ENCODE data around the gene ARHGAP42.

Gene ARHGAP42

DNA sequence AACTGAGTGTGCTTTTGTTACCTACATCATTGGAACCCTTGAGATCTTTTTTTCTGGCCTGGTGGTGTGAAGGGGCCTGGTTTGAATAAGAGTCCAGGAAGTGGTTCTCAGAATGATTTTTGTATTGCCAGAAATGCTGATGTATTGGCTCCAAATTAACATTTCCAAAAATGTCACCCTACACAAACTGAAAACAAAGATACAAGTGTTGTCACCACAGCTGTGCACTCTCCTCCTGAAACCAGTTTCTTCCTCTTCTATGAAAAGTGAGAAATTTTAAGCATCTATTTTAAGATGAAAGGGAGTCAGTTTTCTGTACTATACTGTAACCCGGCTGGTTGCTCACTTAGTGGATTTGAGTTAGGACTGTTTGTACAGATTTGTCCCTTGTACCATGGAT, 223.7 kb downstream of the ARHGAP42 start:
- DNase-seq (ENCODE audit: extremely low spot score) = peak; percentile 32
- TF ChIP-seq, protein P1, sequence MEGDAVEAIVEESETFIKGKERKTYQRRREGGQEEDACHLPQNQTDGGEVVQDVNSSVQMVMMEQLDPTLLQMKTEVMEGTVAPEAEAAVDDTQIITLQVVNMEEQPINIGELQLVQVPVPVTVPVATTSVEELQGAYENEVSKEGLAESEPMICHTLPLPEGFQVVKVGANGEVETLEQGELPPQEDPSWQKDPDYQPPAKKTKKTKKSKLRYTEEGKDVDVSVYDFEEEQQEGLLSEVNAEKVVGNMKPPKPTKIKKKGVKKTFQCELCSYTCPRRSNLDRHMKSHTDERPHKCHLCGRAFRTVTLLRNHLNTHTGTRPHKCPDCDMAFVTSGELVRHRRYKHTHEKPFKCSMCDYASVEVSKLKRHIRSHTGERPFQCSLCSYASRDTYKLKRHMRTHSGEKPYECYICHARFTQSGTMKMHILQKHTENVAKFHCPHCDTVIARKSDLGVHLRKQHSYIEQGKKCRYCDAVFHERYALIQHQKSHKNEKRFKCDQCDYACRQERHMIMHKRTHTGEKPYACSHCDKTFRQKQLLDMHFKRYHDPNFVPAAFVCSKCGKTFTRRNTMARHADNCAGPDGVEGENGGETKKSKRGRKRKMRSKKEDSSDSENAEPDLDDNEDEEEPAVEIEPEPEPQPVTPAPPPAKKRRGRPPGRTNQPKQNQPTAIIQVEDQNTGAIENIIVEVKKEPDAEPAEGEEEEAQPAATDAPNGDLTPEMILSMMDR (IDR thresholded peaks at IDR 0.05; ENCODE audit: control extremely low read depth, extremely low read depth, low read depth, missing control alignments) = no peak
- ChIA-PET CTCF (no interaction called here), POLR2A (no interaction called here)

GRCh38 chr11:100914415-100915110, 227.5 kb downstream of the ARHGAP42 start:
- POLR2A ChIA-PET = no interaction called here
- TF ChIP-seq, protein P1 (IDR thresholded peaks at IDR 0.05; ENCODE audit: control extremely low read depth, extremely low read depth, low read depth, missing control alignments) = no peak
- DNase-seq (ENCODE audit: extremely low spot score) = no peak
- CTCF ChIA-PET = interaction anchor here (1.2 kb wide), 1 partner anchor 10 kb away, joined by 3 read pairs; no protein-coding TSS in a partner anchor

DNA sequence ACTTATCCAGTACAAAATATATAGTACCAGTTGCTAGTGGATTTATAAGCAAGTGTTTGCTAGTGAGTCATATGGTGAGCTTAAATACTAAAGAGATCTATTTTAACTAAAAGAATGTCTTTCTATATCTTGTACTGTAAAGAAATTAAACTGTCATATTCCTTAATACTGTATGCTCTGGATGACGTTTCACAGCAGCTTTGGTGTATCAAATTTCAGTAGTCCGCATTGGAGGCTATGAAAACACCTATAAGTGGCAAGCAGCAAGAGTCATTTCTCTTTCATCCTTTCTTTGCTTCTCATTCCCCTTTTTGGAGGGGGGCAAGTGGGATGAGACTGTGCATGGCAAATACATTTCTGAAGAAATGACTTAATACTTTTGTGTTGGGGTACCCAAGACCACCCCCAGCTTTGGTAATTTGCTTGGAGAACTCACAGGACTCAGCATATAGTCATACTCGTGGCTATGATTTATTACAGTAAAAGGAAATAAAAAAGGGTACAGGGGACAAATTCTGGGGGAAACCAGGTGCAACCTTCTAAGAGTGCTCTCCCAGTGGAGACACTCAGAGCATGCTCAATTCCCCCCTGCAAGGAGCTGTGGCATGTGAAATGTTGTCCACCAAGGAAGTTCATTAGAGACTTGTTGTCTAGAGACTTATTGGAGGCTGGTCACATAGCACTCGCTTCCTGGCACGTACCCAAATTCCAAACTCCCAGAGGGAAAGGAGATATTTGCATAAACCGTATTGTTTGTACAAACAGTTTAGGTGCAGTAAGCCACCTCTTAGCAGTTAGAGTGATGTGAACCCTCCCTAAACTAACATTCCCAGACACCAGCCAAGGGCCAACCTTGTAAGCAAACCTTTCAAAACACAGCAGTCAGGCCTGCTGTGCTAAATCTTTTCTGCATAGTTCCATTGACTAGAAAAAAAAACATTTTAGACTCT, 231.7 kb downstream of the ARHGAP42 start:
- TF ChIP-seq, protein P1 (IDR thresholded peaks at IDR 0.05; ENCODE audit: control extremely low read depth, extremely low read depth, low read depth, missing control alignments) = no peak
- no peak for DNase-seq (ENCODE audit: extremely low spot score)
- CTCF ChIA-PET = interaction anchor here (0.9 to 1.1 kb wide), 3 partner anchors 8 to 12 kb away, joined by 3 to 5 read pairs (median 3); no protein-coding TSS in a partner anchor
- POLR2A ChIA-PET = no interaction called here

DNA sequence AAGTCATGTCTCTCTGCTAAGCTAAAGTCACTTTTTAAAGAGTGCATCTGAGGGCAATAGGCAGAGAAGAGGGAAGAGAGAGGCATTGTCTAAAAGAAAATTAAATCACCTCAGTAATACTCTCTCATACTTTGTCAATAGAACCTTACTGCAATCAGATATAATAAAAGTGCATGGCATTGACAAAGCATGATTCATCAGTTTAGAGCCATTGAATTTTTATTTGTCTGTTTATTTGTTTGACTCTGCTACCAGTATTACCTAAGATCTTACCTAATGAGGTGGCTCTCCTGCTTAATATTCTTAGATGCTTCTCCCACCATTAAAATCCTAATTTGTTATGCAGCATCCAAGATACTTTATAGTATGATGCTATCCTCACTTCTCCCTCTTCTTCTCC, 233.5 kb downstream of the ARHGAP42 start:
- TF ChIP-seq, protein P1 (IDR thresholded peaks at IDR 0.05; ENCODE audit: control extremely low read depth, extremely low read depth, low read depth, missing control alignments) = no peak
- ChIA-PET POLR2A (no interaction called here), CTCF (no interaction called here)
- DNase-seq (ENCODE audit: extremely low spot score) = no peak

- CTCF ChIA-PET = interaction anchor here (1.4 kb wide), 2 partner anchors 9 to 10 kb away, joined by 3 to 4 read pairs; no protein-coding TSS in a partner anchor
- POLR2A ChIA-PET = no interaction called here
Measured at GRCh38 chr11:100922121-100922520, 235.0 kb downstream of the ARHGAP42 start.

DNA sequence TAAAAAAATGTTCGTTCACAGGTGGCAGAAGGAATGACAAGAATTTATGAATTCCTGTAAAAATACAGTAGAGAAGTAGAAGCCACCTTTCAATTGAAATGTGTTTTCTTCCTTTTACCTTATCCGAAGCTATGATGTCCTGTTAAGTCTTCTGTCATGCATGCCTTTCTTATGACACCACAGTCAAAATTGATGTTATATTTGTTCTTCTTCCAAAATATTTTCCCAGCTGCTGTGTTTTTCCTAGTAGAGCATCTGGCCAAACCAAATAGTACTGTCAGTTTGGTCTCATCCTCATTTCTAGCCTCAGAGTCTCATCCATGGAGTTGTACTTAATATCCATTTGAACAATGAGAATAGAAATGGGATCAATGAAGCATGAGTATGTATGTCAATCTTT, 236.5 kb downstream of the ARHGAP42 start:
- TF ChIP-seq, protein P1 (IDR thresholded peaks at IDR 0.05; ENCODE audit: control extremely low read depth, extremely low read depth, low read depth, missing control alignments) = no peak
- CTCF ChIA-PET = interaction anchor here (2.1 to 2.6 kb wide), 2 partner anchors 10 to 20 kb away, joined by 5 to 8 read pairs; no protein-coding TSS in a partner anchor
- POLR2A ChIA-PET = no interaction called here
- no peak for DNase-seq (ENCODE audit: extremely low spot score)

More at GRCh38 chr11:100922121-100922520, 235.0 kb downstream of the ARHGAP42 start:
- TF ChIP-seq, protein P1 (IDR thresholded peaks at IDR 0.05; ENCODE audit: control extremely low read depth, extremely low read depth, low read depth, missing control alignments) = no peak
- no peak for DNase-seq (ENCODE audit: extremely low spot score)
